Activated CD8-positive, alpha-beta T cell treated with anti-CD3 and anti-CD28 coated beads for 36 hours (primary cell): ENCODE measurements around the gene ST3GAL6. TPM values are rescaled to one million over a fixed set of nuclear protein-coding genes. Genes with fewer than 3 reads are reported as not detected.

ENCODE experiments used
- ATAC-seq: fragments of 200-7000 bp; cut with Tn5 transposase; one replicate; pipeline ENCODE4 v1.10.0; 2021; ENCODE audit warnings: mild to moderate bottlenecking, moderate library complexity
- CTCF ChIA-PET: fragments of 350-600 bp; sonication (Branson Sonifier 250); formaldehyde crosslinking; loops from one replicate; lab custom pipeline; 2021; ENCODE audit warnings: antibody characterized with exemption; lab: Charles Lee
- POLR2A ChIA-PET: fragments of 350-600 bp; sonication (Branson Sonifier 250); formaldehyde crosslinking; loops from one replicate; lab custom pipeline; 2021; ENCODE audit warnings: antibody characterized with exemption; lab: Charles Lee
- DNase-seq: peaks from one replicate; pipeline ENCODE4 v3.0.0-alpha.2; 2020
- H3K27ac Mint-ChIP-seq: one replicate; pipeline ENCODE4 v1.8.0; 2021; ENCODE audit warnings: mild to moderate bottlenecking, mixed read lengths
- H3K27me3 Mint-ChIP-seq: one replicate; pipeline ENCODE4 v1.8.0; 2021; ENCODE audit warnings: mixed read lengths
- H3K36me3 Mint-ChIP-seq: one replicate; pipeline ENCODE4 v1.8.0; 2021; ENCODE audit warnings: low read depth, mixed read lengths
- H3K4me1 Mint-ChIP-seq: one replicate; pipeline ENCODE4 v1.8.0; 2021; ENCODE audit warnings: low read depth, mixed read lengths
- H3K4me3 Mint-ChIP-seq: one replicate; pipeline ENCODE4 v1.8.0; 2021; ENCODE audit warnings: mild to moderate bottlenecking, moderate library complexity, mixed read lengths
- H3K9me3 Mint-ChIP-seq: one replicate; pipeline ENCODE4 v1.8.0; 2021; ENCODE audit warnings: mixed read lengths
- intact Hi-C: fragments of 100-400 bp; cut with micrococcal nuclease; formaldehyde crosslinking; loops from one replicate; pipeline ENCODE4 v1.10.0; 2022
- total RNA-seq, 2 experiments: library from RNA; stranded (reverse); gene quantifications; one replicate each; pipeline ENCODE4 v1.2.3, GENCODE V29; 2021
- TF ChIP-seq, protein P1 (sequence below): fragments of 200-600 bp; IDR thresholded peaks from one replicate; pipeline ENCODE4 v1.8.0; 2022; ENCODE audit warnings: antibody characterized with exemption, mild to moderate bottlenecking

The ST3GAL6 gene
- total RNA-seq, 2 experiments from 2014 or later: not detected

DNA sequence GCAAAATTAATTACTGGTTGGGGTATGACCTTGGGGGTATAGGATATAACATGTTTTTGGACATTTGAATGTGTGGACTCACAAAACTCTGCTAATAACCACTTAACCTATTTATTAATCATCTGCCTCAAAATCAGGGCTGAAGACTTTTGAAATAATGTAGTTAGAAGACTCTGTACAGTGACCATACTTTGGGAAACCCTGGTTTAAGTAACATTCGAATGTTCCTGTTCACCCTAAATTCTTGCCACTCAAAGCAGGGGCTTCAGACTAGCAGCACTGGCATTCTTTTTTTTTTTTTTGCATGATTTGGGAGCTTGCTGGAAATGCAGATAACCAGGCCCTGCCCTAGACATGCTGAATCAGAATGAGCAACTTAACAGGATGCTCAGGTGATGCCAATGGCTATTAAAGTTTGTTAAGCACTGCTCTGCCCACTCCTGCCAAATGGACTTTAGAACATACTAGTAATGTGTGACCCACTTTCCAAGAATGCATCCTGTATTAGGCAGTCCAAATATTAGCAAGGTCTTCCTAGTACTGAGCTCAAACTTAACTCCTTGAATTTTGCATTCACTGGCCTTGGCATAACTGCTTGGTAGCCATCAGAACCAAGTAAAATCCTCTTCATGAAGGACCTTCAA, 12.7 kb upstream of the ST3GAL6 start:
- CTCF ChIA-PET: interaction anchor here (0.7 kb wide), 1 partner anchor 90 kb away, joined by 3 read pairs; no protein-coding TSS in a partner anchor

DNA sequence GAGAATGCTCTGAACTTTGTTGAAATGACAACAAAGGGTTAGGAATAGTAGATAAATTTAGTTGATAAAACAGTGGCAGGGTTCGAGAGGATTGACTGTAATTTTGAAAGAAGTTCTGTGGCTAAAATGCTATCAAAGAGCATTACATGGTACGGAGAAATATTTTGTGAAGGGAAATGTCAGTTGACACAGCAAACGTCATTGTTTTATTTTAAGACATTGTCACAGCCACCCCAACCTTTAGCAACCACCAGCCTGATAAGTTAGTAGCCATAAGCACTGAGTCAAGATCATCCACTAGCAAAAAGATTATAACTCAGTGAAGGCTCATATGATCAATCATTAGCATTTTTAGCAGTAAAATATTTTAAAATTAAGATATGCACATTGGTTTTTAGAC, 8.7 kb upstream of the ST3GAL6 start:
- ChIA-PET CTCF (no interaction called here), POLR2A (no interaction called here)
- H3K27ac Mint-ChIP-seq: no peak overlapping the region
- intact Hi-C loops: no loop called here
- DNase-seq: no peak
- H3K9me3 Mint-ChIP-seq: no peaks in the 10 kb centered on the region
- no peak overlapping the region for H3K4me3 Mint-ChIP-seq
- no peak for ATAC-seq
- TF ChIP-seq, protein P1, sequence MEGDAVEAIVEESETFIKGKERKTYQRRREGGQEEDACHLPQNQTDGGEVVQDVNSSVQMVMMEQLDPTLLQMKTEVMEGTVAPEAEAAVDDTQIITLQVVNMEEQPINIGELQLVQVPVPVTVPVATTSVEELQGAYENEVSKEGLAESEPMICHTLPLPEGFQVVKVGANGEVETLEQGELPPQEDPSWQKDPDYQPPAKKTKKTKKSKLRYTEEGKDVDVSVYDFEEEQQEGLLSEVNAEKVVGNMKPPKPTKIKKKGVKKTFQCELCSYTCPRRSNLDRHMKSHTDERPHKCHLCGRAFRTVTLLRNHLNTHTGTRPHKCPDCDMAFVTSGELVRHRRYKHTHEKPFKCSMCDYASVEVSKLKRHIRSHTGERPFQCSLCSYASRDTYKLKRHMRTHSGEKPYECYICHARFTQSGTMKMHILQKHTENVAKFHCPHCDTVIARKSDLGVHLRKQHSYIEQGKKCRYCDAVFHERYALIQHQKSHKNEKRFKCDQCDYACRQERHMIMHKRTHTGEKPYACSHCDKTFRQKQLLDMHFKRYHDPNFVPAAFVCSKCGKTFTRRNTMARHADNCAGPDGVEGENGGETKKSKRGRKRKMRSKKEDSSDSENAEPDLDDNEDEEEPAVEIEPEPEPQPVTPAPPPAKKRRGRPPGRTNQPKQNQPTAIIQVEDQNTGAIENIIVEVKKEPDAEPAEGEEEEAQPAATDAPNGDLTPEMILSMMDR: no peak
- H3K36me3 Mint-ChIP-seq: no peaks in the 10 kb centered on the region
- peaks cover 3% of the 10 kb centered on the region for H3K27me3 Mint-ChIP-seq
- no peaks in the 10 kb centered on the region for H3K4me1 Mint-ChIP-seq

More for the DNA sequence above, 12.7 kb upstream of the ST3GAL6 start:
- Mint-ChIP-seq H3K4me1 (no peaks in the 10 kb centered on the region), H3K36me3 (no peaks in the 10 kb centered on the region), H3K9me3 (no peaks in the 10 kb centered on the region), H3K27me3 (peaks cover 8% of the 10 kb centered on the region), H3K27ac (no peak overlapping the region), H3K4me3 (no peak overlapping the region)
- POLR2A ChIA-PET: no interaction called here
- TF ChIP-seq, protein P1: no peak
- intact Hi-C loops: no loop called here
- no peak for ATAC-seq
- DNase-seq: no peak

DNA sequence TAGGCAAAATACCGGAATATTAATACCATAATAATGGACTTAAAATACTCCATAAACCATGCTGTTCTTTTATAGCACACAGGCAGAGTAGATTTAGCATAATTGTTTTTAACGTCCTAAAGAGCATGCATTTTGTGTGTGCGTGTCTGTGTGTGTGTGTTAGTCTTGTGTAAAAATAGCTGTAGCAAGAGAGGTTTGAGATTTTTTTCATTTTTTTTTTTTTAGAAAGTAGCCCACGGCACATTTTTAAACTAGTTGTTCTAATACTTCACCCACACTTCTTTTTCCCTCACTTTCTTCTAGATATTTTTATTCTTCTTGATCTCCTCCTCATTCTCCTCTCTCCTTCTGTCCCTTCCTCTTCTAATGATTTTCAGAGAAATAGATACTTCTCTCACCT, 7.5 kb upstream of the ST3GAL6 start:
- Mint-ChIP-seq H3K27ac (no peak overlapping the region), H3K4me3 (no peak overlapping the region), H3K27me3 (peaks cover 3% of the 10 kb centered on the region), H3K4me1 (no peaks in the 10 kb centered on the region), H3K36me3 (no peaks in the 10 kb centered on the region), H3K9me3 (no peaks in the 10 kb centered on the region)
- CTCF ChIA-PET: no interaction called here
- TF ChIP-seq, protein P1: no peak
- intact Hi-C loops: no loop called here
- POLR2A ChIA-PET: no interaction called here
- ATAC-seq (no peak), DNase-seq (no peak)

DNA sequence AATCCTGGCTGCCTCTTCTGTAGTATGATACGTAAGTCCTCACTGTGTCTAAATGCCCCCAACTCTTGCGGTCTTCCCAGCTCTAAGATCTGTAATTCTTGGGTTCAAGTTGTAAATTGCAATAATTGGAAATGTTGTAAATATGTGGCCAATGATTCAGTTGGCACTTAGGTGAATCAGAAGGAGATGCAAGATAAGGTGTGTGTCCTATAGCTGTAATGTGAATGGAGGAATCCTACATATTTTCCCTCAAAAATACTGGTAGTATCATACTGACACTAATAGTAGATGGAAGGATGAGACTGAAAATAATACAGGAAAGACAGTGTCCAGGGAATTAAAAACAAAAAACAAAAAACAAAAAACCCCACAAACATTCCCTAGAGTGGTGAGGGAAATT, 3.5 kb upstream of the ST3GAL6 start:
- no peak for DNase-seq
- ATAC-seq: no peak
- no peaks in the 10 kb centered on the region for H3K36me3 Mint-ChIP-seq
- H3K27ac Mint-ChIP-seq: no peak overlapping the region
- no peak overlapping the region for H3K4me3 Mint-ChIP-seq
- TF ChIP-seq, protein P1: no peak
- intact Hi-C loops: no loop called here
- ChIA-PET POLR2A (no interaction called here), CTCF (no interaction called here)
- H3K27me3 Mint-ChIP-seq: peaks cover 5% of the 10 kb centered on the region
- H3K4me1 Mint-ChIP-seq: no peaks in the 10 kb centered on the region
- no peaks in the 10 kb centered on the region for H3K9me3 Mint-ChIP-seq

DNA sequence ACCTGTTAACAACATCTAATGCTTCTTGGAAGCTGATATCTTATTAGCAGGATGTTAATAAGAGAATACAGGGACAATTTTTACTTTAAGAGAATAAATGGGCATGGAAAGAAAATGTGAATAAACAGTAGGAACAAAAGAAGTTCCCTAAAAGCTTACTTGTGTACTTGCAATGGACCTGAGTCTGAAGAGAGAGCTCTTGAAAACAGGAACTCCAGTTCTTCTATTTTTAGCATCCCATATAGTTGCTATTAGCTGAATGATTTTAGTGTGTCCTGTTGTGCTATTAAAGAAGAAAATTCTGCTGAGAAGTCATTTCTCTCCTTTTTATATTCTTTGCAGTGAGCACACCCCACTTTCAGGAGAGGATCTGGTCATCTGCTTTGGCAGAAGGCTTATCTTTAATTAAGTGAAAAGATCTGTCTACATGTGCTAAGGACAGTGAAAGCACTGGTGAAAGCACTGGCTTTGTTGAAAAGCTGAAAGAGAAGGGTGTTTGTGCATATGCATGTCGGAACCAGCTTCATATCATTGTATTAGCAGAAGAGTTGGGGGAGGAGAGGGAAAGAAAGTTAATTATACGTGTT, 1.4 kb upstream of the ST3GAL6 start:
- POLR2A ChIA-PET: no interaction called here
- ATAC-seq (no peak), DNase-seq (no peak)
- no peaks in the 10 kb centered on the region for H3K4me1 Mint-ChIP-seq
- peaks cover 5% of the 10 kb centered on the region for H3K27me3 Mint-ChIP-seq
- TF ChIP-seq, protein P1: no peak
- H3K9me3 Mint-ChIP-seq: no peaks in the 10 kb centered on the region
- CTCF ChIA-PET: interaction anchor here (1.3 kb wide), 1 partner anchor 11 kb away, joined by 3 read pairs; no protein-coding TSS in a partner anchor
- intact Hi-C loops: no loop called here
- H3K27ac Mint-ChIP-seq: no peak overlapping the region
- no peak overlapping the region for H3K4me3 Mint-ChIP-seq
- H3K36me3 Mint-ChIP-seq: no peaks in the 10 kb centered on the region
